GDM1 (cell line): ENCODE data around the gene IFI27.
"Not testable (repeated sequence)": the region's sequence is repeated elsewhere in the genome, so short reads cannot be mapped to it uniquely, and the experiment has no call there.

ENCODE experiments used
- DNase-seq: peaks from one replicate; lab custom pipeline; 2025; lab: John Stamatoyannopoulos, UW

The IFI27 gene

DNA sequence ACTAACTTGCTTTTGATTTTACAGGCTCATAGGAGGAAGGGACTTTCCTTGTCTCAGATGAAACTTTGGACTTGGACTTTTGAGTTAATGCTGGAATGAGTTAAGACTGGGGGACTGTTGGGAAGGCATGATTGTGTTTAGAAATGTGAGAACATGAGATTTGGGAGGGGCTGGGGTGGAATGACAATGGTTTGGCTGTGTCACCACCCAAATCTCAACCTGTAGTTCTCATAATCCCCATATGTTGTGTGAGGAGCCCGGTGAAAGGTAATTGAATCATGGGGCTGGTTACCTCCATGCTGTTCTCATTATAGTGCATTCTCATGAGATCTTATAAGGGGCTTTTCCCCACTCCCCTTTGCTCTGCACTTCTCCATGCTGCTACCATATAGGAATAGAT is 45.6 kb downstream of the IFI27 start:
- not testable (repeated sequence) for DNase-seq

DNA sequence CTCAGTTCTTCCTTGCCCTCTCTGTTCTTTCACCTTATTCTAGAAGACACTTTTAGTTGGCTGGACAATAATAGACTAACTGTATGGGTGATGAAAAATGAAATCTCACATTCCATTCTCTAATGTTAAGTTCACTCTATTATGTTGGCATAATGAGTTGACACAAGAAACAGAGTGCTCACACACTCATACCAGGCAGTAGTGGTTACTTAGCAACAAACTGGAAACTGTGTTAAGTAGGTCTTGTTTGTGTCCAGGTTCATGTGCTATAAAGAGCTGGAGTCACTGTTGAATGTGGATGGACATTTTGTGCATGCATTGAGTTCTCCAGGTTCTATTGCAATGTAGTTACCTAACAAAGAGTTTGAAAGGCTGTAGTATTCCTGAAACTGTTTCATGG is 46.7 kb downstream of the IFI27 start:
- no peak for DNase-seq

DNA sequence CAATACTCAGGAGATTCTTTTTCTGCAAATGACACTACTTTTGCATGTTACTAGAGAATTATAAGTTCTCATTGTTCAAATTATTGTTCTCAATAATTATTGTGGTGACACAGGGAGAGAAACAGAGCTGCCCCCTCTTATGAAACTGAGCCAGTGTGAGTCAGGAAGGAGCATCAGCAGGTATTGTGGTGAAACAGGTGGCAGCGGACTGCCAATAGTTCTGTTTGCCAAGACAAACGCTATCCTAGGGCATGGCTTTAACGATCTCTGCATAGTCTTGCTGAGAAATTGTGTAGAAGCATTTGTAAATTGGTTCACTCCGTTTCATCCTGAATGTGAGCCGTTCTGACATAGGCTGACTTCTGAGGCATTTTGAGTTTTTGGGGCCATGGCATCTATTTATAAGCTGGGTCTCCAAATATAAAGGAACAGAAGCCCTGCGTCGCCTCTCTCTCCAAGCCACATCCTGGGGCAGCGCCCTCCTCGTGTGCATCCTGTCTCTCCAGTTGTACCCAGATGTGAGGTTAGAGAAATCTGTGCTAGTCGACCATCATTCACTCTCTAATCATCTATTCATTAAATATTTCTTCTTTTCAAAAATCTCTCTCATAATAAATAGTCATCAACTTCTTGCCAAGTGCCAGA is 47.8 kb downstream of the IFI27 start:
- DNase-seq, result no peak

DNA sequence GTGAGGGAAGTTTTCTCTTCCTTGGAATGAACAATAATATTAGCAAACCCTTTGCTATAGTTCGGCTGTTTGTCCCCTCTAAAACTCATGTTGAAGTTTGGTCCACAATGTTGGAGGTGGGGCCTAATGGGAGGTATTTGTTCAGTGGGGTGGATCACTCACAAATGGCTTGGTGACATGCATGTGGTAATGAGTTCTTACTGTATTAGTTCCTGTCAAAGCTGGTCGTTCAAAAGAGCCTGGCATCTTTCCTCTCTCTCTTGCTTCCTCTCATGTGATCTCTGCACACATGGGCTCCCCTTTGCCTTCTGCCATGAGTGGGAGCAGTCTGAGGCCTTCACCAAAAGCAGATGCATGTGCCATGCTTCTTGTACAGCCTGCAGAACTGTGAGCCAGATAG is 50.5 kb downstream of the IFI27 start:
- no peak for DNase-seq

DNA sequence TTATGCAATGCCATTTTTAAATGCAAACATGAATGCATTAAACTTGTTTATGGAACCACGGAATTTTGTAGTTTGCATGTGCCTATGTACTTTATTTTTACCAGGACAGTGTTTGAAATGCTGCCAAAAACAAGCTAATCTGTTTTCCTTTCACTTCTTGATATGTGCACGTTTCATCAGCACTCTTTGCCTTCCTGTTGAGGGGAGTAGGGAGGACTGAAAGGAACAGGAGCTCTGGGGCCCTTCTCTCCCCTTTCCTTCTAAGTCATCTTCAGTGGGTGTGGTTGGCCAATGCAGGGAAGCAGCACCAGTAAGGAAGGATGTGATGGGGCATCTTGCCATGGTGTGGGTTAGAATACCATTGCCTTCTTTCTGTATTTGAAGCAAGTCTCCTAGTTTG is 51.4 kb downstream of the IFI27 start:
- DNase-seq, result peak; percentile 72

DNA sequence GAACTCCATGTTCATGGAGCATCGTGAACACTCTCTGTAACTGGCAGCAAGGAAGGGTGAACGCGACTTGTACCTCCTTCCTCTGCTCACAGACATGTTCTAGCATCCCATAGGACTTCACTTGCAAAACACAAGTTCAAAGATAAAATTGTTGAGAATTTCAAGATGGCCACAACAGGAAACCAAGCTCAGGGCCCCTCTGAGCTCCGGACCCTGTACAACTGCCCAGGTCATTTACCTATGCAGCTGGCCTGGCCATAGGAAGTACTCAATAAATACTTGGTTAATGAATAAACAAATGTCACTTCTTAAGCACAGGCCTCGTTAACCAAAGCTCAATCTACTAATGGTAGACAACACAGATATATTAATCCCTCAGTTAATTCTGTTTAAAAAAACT is 51.9 kb downstream of the IFI27 start:
- DNase-seq, result no peak

DNA sequence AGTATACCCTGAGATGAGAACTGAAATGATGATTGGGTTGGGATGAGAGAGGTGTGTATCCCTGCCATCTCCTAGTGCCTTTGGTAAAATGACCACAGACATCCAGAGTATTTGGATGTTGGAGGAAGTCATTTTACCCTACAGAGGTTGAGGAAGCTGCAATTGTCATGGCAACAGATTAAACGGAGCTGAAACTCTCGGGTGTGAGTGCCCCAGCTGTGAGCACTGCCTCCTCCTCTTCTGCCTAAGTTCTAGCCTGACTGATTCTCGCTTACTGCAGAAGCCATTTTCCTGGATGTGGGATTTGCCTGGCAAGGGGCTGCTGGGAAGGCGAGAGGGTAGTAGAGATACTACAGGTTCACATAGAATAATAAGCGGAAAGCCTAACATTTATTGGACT is 53.3 kb downstream of the IFI27 start:
- peak; percentile 58 for DNase-seq

DNA sequence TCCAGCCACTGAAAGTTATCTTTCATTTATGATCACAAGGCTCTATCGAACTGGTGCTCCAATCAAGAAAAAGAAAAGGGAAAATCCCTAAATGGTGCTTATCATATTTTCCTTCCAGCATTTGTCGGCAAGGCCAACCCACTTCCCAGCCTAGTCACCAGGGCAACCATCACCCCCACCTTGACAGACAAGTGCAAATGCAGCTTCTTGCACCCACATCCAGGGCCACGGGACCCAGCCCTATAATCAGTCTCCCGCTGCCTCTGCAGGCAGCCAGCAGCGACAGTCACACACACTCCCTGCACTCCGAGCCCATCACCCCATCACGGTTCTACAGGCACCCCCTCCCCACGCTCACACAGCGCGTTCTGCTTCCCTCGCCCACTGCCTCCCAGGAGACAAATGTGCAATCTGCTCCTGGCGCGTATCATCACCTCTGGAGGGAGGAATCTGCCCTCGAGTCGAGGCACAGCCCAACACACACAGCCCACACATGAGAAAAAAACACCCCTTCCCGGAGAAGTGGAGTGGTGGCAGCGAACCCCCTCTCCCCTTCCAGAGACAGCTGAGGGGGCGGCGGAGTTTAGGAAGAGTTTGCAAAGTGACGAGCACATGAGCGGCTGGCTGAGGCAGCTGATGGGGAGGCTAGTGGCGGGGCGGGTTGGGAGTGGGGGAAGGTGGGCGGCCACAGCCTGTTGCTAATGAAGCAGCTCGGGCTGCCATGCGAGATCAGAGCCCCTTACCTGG is 54.3 kb downstream of the IFI27 start:
- no peak for DNase-seq

DNA sequence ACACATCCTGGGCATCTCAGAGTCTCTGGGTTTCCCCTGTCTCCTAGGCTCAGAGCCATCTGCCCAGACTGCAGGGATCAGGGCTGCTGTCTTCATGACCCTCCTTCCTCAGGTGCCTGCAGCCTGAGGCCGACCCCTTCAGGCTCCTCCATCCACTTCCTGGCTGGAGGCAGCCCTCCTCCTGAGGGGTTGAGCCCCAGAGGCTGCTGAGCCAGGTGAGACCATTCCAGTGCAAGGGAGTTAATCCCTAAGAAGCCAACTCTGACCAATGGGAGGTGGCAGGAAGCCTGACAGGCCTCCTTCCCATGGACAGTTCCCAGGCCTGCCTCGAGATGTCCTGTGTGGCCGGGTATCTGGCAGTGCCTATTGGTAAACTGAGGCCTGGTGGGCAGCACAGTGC is 55.2 kb downstream of the IFI27 start:
- no peak for DNase-seq
